HepG2 (cell line): ENCODE data around the gene DUSP7. TPM values are rescaled to one million over a fixed set of nuclear protein-coding genes. Genes with fewer than 3 reads are reported as not detected.
A peak's percentile ranks its signal among the peaks of the same experiment; 100 is the strongest.

Experiments used
- ARNT2 ChIP-seq: sonication (generic); formaldehyde crosslinking; IDR thresholded peaks from 2 replicates; pipeline ENCODE4 v1.8.0; 2022; ENCODE audit warnings: mild to moderate bottlenecking, low read depth, missing genetic modification reagents, moderate library complexity
- BATF2 ChIP-seq: sonication (generic); formaldehyde crosslinking; IDR thresholded peaks from 2 replicates; pipeline ENCODE4 v1.8.0; 2022; ENCODE audit warnings: mild to moderate bottlenecking, missing genetic modification reagents, moderate library complexity
- BHLHE40 ChIP-seq: IDR thresholded peaks from 2 replicates; pipeline ENCODE4 v1.6.1; 2011; ENCODE audit warnings: low read length, improper control_type of control experiment
- ERF ChIP-seq: IDR thresholded peaks from 2 replicates; pipeline ENCODE4 v1.6.1; 2018; ENCODE audit warnings: missing biosample characterization, missing genetic modification reagents
- FOXP1 ChIP-seq, 2 experiments: fragments of 450-650 bp in 1 of 2; IDR thresholded peaks; 2 replicates each; pipeline ENCODE4 v1.6.1; 2017 to 2018; ENCODE audit warnings: antibody characterized with exemption in 1 of 2
- GRHL1 ChIP-seq: sonication (generic); formaldehyde crosslinking; conservative IDR thresholded peaks from 2 replicates; pipeline ENCODE4 v1.8.0; 2022; ENCODE audit warnings: missing genetic modification reagents
- HMGA1 ChIP-seq: sonication (generic); formaldehyde crosslinking; conservative IDR thresholded peaks from 2 replicates; pipeline ENCODE4 v1.4.0; 2020; ENCODE audit warnings: missing genetic modification reagents
- HNF1B ChIP-seq: sonication (generic); formaldehyde crosslinking; IDR thresholded peaks from 2 replicates; pipeline ENCODE4 v1.5.1; 2020; ENCODE audit warnings: mild to moderate bottlenecking, moderate library complexity, missing genetic modification reagents
- KLF16 ChIP-seq, 2 experiments: sonication (generic) in 1 of 2; formaldehyde crosslinking in 1 of 2; IDR thresholded peaks; 2 replicates each; pipeline versions ENCODE4 v1.6.1 to v1.8.0; 2016 to 2023; ENCODE audit warnings: missing genetic modification reagents in 2 of 2, missing compliant biosample characterization in 1 of 2
- RCOR2 ChIP-seq: IDR thresholded peaks from 2 replicates; pipeline ENCODE4 v1.6.1; 2016; ENCODE audit warnings: missing biosample characterization, missing genetic modification reagents
- RFXANK ChIP-seq: IDR thresholded peaks from 2 replicates; pipeline ENCODE4 v1.6.1; 2016
- RNF2 ChIP-seq: fragments of 450-650 bp; conservative IDR thresholded peaks from 2 replicates; pipeline ENCODE4 v1.6.1; 2016; ENCODE audit warnings: low read depth
- RXRB ChIP-seq: IDR thresholded peaks from 2 replicates; pipeline ENCODE4 v1.6.1; 2016; ENCODE audit warnings: borderline replicate concordance, missing genetic modification reagents, missing compliant biosample characterization
- TFDP1 ChIP-seq: IDR thresholded peaks from 2 replicates; pipeline ENCODE4 v1.6.1; 2016; ENCODE audit warnings: missing compliant biosample characterization, missing genetic modification reagents, borderline replicate concordance
- TFDP2 ChIP-seq: sonication (generic); formaldehyde crosslinking; IDR thresholded peaks from 2 replicates; pipeline ENCODE4 v1.4.0; 2020; ENCODE audit warnings: missing genetic modification reagents
- ZBTB38 ChIP-seq: sonication (generic); formaldehyde crosslinking; IDR thresholded peaks from 2 replicates; pipeline ENCODE4 v1.5.1; 2020; ENCODE audit warnings: mild to moderate bottlenecking, missing genetic modification reagents
- ZNF10 ChIP-seq: sonication (generic); formaldehyde crosslinking; IDR thresholded peaks from 2 replicates; pipeline ENCODE4 v1.4.0; 2020; ENCODE audit warnings: mild to moderate bottlenecking, low read depth, missing genetic modification reagents, borderline replicate concordance
- ZNF253 ChIP-seq: sonication (generic); formaldehyde crosslinking; IDR thresholded peaks from 2 replicates; pipeline ENCODE4 v1.8.0; 2022; ENCODE audit warnings: mild to moderate bottlenecking, missing genetic modification reagents, borderline replicate concordance
- ZNF30 ChIP-seq: sonication (generic); formaldehyde crosslinking; IDR thresholded peaks from 2 replicates; pipeline ENCODE4 v1.5.0; 2020; ENCODE audit warnings: mild to moderate bottlenecking, missing genetic modification reagents
- ZNF768 ChIP-seq: sonication (generic); formaldehyde crosslinking; IDR thresholded peaks from 2 replicates; pipeline ENCODE4 v1.4.0; 2020; ENCODE audit warnings: missing genetic modification reagents
- ZNF792 ChIP-seq: IDR thresholded peaks from 2 replicates; pipeline ENCODE4 v1.6.1; 2016
- polyA plus RNA-seq, 8 experiments: library from polyadenylated mRNA; depleted of rRNA in 3 of 8; stranded (reverse) in 7 of 8; unstranded in 1 of 8; fragments of >200 nt; fragmentation: Illumina TruSeq in 4 of 8; extraction: Trizol in 4 of 8; gene quantifications; 2 replicates each; pipeline versions ENCODE4 v1.2.1 to v1.2.3, GENCODE V29; 2011 to 2016; ENCODE audit warnings: low read depth in 4 of 8, missing spikeins in 1 of 8, mixed read lengths in 1 of 8; ENCODE audit not compliant: insufficient read depth in 1 of 8
- total RNA-seq, 5 experiments: library from RNA; depleted of rRNA; stranded (reverse); fragments of >200 nt; fragmentation: Illumina TruSeq; extraction: Trizol; gene quantifications; 2 replicates each; pipeline ENCODE4 v1.2.3, GENCODE V29; 2016; ENCODE audit warnings: low read depth in 1 of 5

DUSP7 gene
- total and polyA plus RNA-seq, 2 of the 13 experiments (the other 11 are each of a cell fraction or from before 2014, with no cell fraction given), result 6.6 to 8.8 TPM

GRCh38 chr3:52001443-52001974 is 54.9 kb downstream of the DUSP7 start (continued):
- TF ChIP-seq HNF1B (CRISPR knock-in tag), result peak; percentile 27; the same call in 1 of the 2 replicates
- TF ChIP-seq RNF2, result no peak
- 0 out of 4 replicates have a peak, but pooled peaks of 1 of the 2 experiments have one; percentile 37 for TF ChIP-seq KLF16 (CRISPR knock-in tag; IDR thresholded peaks at IDR 0.05)
- 0 out of 2 replicates have a peak, but pooled peaks have one; percentile 52 for TF ChIP-seq RFXANK
- no peak for TF ChIP-seq ZNF30 (CRISPR knock-in tag)
- 0 out of 2 replicates have a peak, but pooled peaks have one; percentile 30 for TF ChIP-seq ZNF792 (CRISPR knock-in tag)
- TF ChIP-seq TFDP1 (CRISPR knock-in tag), result peak; percentile 45; the same call in 1 of the 2 replicates
- TF ChIP-seq ERF (CRISPR knock-in tag), result no peak
- TF ChIP-seq ZNF10 (CRISPR knock-in tag), result no peak
- 0 out of 2 replicates have a peak, but pooled peaks have one; percentile 13 for TF ChIP-seq ZBTB38 (CRISPR knock-in tag)
- 0 out of 2 replicates have a peak, but pooled peaks have one; percentile 5 for TF ChIP-seq BHLHE40
- TF ChIP-seq ZNF768 (CRISPR knock-in tag), result peak; percentile 11; the same call in 1 of the 2 replicates
- no peak for TF ChIP-seq BATF2 (CRISPR knock-in tag)
- TF ChIP-seq RCOR2 (CRISPR knock-in tag), result no peak
- no peak for TF ChIP-seq ZNF253 (CRISPR knock-in tag)
- no peak for TF ChIP-seq FOXP1 (IDR thresholded peaks at IDR 0.05)
- TF ChIP-seq FOXP1 (CRISPR knock-in tag; IDR thresholded peaks at IDR 0.05), result no peak
- peak; percentile 49 for TF ChIP-seq TFDP2 (CRISPR knock-in tag)
- TF ChIP-seq ARNT2 (CRISPR knock-in tag), result no peak
- TF ChIP-seq HMGA1, result no peak
- TF ChIP-seq GRHL1 (CRISPR knock-in tag), result no peak
- peak; percentile 38; the same call in 1 of the 2 replicates for TF ChIP-seq RXRB (CRISPR knock-in tag)
